SK-N-SH (cell line): Measurements from ENCODE around the gene POTEM.
"Not testable (repeated sequence)": the region's sequence is repeated elsewhere in the genome, so short reads cannot be mapped to it uniquely, and the experiment has no call there.

Source experiments
- CHD2 ChIP-seq: fragments of 150-350 bp; IDR thresholded peaks from 2 replicates; pipeline ENCODE4 v1.6.1; 2018; ENCODE audit warnings: low read length; ENCODE audit not compliant: partially characterized antibody
- CTCF ChIP-seq: fragments of 200-600 bp; sonication (generic); IDR thresholded peaks from 2 replicates; pipeline ENCODE4 v1.6.1; 2017; ENCODE audit warnings: antibody characterized with exemption, mild to moderate bottlenecking, moderate library complexity
- JUND ChIP-seq: IDR thresholded peaks from 2 replicates; pipeline ENCODE4 v1.4.0; 2012
- SMC3 ChIP-seq: IDR thresholded peaks from 2 replicates; pipeline ENCODE4 v1.6.1; 2012; ENCODE audit warnings: low read depth, low read length, improper control_type of control experiment

DNA sequence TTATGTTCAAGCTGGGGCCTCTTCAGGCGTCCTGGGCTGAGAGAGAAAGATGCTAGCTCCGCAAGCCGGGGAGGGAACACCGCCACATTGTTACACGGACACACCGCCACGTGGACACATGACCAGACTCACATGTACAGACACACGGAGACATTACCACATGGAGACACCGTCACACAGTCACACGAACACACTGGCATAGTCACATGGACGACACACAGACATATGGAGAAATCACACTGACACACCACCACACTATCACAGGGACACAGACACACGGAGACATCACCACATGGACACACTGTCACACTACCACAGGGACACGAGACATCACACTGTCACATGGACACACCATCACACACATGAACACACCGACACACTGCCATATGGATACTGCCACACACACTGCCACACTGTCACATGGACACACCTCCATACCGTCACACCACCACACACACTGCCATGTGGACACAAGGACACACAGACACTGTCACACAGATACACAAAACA is 57.9 kb downstream of the POTEM start:
- TF ChIP-seq CTCF, JUND, SMC3, CHD2: not testable (repeated sequence)
